K562 (cell line): ENCODE data around the gene ATP2A2. TPM values are rescaled to one million over a fixed set of nuclear protein-coding genes. Genes with fewer than 3 reads are reported as not detected.

ENCODE experiments used
- ATAC-seq: fragments of 200-7000 bp; cut with Tn5 transposase; 3 replicates; pipeline ENCODE4 v1.9.1; 2020; ENCODE audit warnings: moderate library complexity
- BruUV-seq: library from RNA; stranded (reverse); fragments of 400-500 nt; replicated peaks from 2 replicates; lab custom pipeline; 2021; lab: Mats Ljungman, UMichigan
- CTCF ChIA-PET: fragments of 300-600 bp; formaldehyde crosslinking; extraction: SDS; loops from one replicate; lab custom pipeline; 2021; ENCODE audit warnings: low intra/inter-chr PET ratio; lab: Yijun Ruan, JAX
- POLR2A ChIA-PET: fragments of 300-600, 350-650 bp; sonication (Branson Sonifier 250); formaldehyde crosslinking; extraction: SDS; loops from one replicate; lab custom pipeline; 2021; ENCODE audit warnings: antibody characterized with exemption, inconsistent platforms; lab: Yijun Ruan, JAX
- DNase-seq, 4 experiments: peaks; one replicate each; pipeline versions ENCODE4 v3.0.0 to v3.0.0-alpha.2; 2011 to 2018; ENCODE audit warnings: low spot score in 3 of 4, mixed read lengths in 3 of 4; ENCODE audit errors: extremely low read depth in 1 of 4
- FAIRE-seq: peaks from 2 replicates; lab custom pipeline; 2011; peaks lifted over from hg19 to GRCh38; lab: Jason Lieb, UNC
- H2AFZ ChIP-seq: 2 replicates; pipeline ENCODE4 v1.6.0; 2011; ENCODE audit warnings: low read depth, low read length, control low read depth, inconsistent platforms
- H3K27ac ChIP-seq: fragments of 200-600 bp; 3 replicates; pipeline ENCODE4 v1.8.0; 2011; ENCODE audit warnings: low read depth, mild to moderate bottlenecking, control low read depth, inconsistent platforms, low read length, moderate library complexity, mixed read lengths; ENCODE audit errors: extremely low read depth
- H3K27me3 ChIP-seq, 2 experiments: fragments of 300-600 bp in 1 of 2; 2 replicates in 1 of 2; 3 replicates in 1 of 2; pipeline versions ENCODE4 v1.6.0 to v1.8.0; 2011; ENCODE audit warnings: inconsistent platforms in 2 of 2, low read length in 2 of 2, mild to moderate bottlenecking in 1 of 2, mixed read lengths in 1 of 2, moderate library complexity in 1 of 2; ENCODE audit not compliant: control insufficient read depth in 2 of 2, insufficient read depth in 2 of 2
- H3K36me3 ChIP-seq: fragments of 300-600 bp; 3 replicates; pipeline ENCODE4 v1.8.0; 2011; ENCODE audit warnings: mild to moderate bottlenecking, low read length, inconsistent platforms; ENCODE audit not compliant: control insufficient read depth, insufficient read depth
- H3K4me1 ChIP-seq, 2 experiments: fragments of 200-600 bp in 1 of 2; replicated peaks in 1 of 2; 2 replicates in 1 of 2; 3 replicates in 1 of 2; pipeline versions ENCODE4 v1.5.1 to v1.8.0; 2011; ENCODE audit warnings: inconsistent platforms in 2 of 2, low read length in 2 of 2, mild to moderate bottlenecking in 1 of 2, mixed read lengths in 1 of 2, moderate library complexity in 1 of 2; ENCODE audit not compliant: control insufficient read depth in 2 of 2, insufficient read depth in 2 of 2
- H3K4me2 ChIP-seq: 2 replicates; pipeline ENCODE4 v1.6.1; 2011; ENCODE audit warnings: low read length, control low read depth, inconsistent platforms, mixed read lengths; ENCODE audit not compliant: insufficient read depth
- H3K4me3 ChIP-seq: fragments of 200-600 bp; sonication (generic), shearing (Covaris generic); 2 replicates; pipeline ENCODE4 v1.5.1; 2016; ENCODE audit warnings: control low read depth, inconsistent platforms
- H3K79me2 ChIP-seq: fragments of 200-600 bp; 3 replicates; pipeline ENCODE4 v1.8.0; 2011; ENCODE audit warnings: low read length, inconsistent platforms; ENCODE audit not compliant: control insufficient read depth, insufficient read depth
- H3K9ac ChIP-seq, 2 experiments: 2 replicates each; pipeline versions ENCODE4 v1.6.0 to v1.6.1; 2011; ENCODE audit warnings: low read depth in 2 of 2, low read length in 2 of 2, control low read depth in 1 of 2, inconsistent platforms in 1 of 2, mild to moderate bottlenecking in 1 of 2, mixed read lengths in 1 of 2; ENCODE audit not compliant: insufficient read depth in 1 of 2
- H3K9me1 ChIP-seq: one replicate; pipeline ENCODE4 v1.6.0; 2011; ENCODE audit warnings: inconsistent platforms, mild to moderate bottlenecking, low read length, moderate library complexity; ENCODE audit not compliant: control insufficient read depth, insufficient read depth
- H3K9me3 ChIP-seq: replicated peaks from 2 replicates; pipeline ENCODE4 v1.5.1; 2011; ENCODE audit warnings: low read depth, low read length, inconsistent platforms; ENCODE audit not compliant: control insufficient read depth, insufficient read depth
- H4K20me1 ChIP-seq: replicated peaks from 2 replicates; pipeline ENCODE4 v1.6.1; 2011; ENCODE audit warnings: low read length, inconsistent platforms, mixed read lengths; ENCODE audit not compliant: control insufficient read depth, insufficient read depth
- CEBPZ ChIP-seq: fragments of 150-350 bp; IDR thresholded peaks from 2 replicates; pipeline ENCODE4 v1.6.1; 2014; ENCODE audit warnings: low read depth, mild to moderate bottlenecking, low read length, borderline replicate concordance
- HDAC3 ChIP-seq: fragments of 450-650 bp; IDR thresholded peaks from 2 replicates; pipeline ENCODE4 v1.6.1; 2018; ENCODE audit warnings: borderline replicate concordance, mild to moderate bottlenecking, moderate library complexity; ENCODE audit not compliant: partially characterized antibody
- MAFG ChIP-seq: fragments of 450-650 bp; conservative IDR thresholded peaks from 2 replicates; pipeline ENCODE4 v1.6.1; 2016; ENCODE audit warnings: missing genetic modification characterization, missing compliant biosample characterization
- NCOA4 ChIP-seq: fragments of 450-650 bp; IDR thresholded peaks from 2 replicates; pipeline ENCODE4 v1.6.1; 2018; ENCODE audit warnings: mild to moderate bottlenecking; ENCODE audit not compliant: partially characterized antibody
- POLR2G ChIP-seq: fragments of 200-400 bp; formaldehyde crosslinking; IDR thresholded peaks from 2 replicates; pipeline ENCODE4 v1.6.1; 2017; ENCODE audit warnings: low read depth, mild to moderate bottlenecking, antibody characterized with exemption, low read length, moderate library complexity
- RNF219 ChIP-seq: fragments of 250-450 bp; sonication (Bioruptor Pico); IDR thresholded peaks from 2 replicates; pipeline ENCODE4 v1.5.0; 2022; ENCODE audit warnings: mild to moderate bottlenecking
- RUNX1 ChIP-seq: sonication (generic); IDR thresholded peaks from 2 replicates; pipeline ENCODE4 v1.6.1; 2016; ENCODE audit warnings: antibody characterized with exemption, low read depth
- STAT6 ChIP-seq: sonication (generic); formaldehyde crosslinking; IDR thresholded peaks from 2 replicates; pipeline ENCODE4 v1.8.1; 2023; ENCODE audit warnings: mild to moderate bottlenecking, missing genetic modification reagents
- TAF9B ChIP-seq: fragments of 450-650 bp; IDR thresholded peaks from 2 replicates; pipeline ENCODE4 v1.6.1; 2018; ENCODE audit warnings: mild to moderate bottlenecking; ENCODE audit not compliant: partially characterized antibody
- ZBTB1 ChIP-seq: sonication (generic); formaldehyde crosslinking; IDR thresholded peaks from 2 replicates; pipeline ENCODE4 v1.8.1; 2023; ENCODE audit warnings: missing genetic modification reagents, low read depth, mild to moderate bottlenecking, borderline replicate concordance
- ZFX ChIP-seq: sonication (generic); formaldehyde crosslinking; IDR thresholded peaks from 2 replicates; pipeline ENCODE4 v1.8.0; 2022; ENCODE audit warnings: mild to moderate bottlenecking, missing genetic modification reagents, moderate library complexity
- ZNF212 ChIP-seq: fragments of 450-650 bp; formaldehyde crosslinking; IDR thresholded peaks from 2 replicates; pipeline ENCODE4 v1.4.0; 2020; ENCODE audit warnings: mild to moderate bottlenecking
- ZNF311 ChIP-seq: fragments of 250-450 bp; sonication (Bioruptor Pico); IDR thresholded peaks from 2 replicates; pipeline ENCODE4 v1.4.0; 2020; ENCODE audit warnings: mild to moderate bottlenecking, moderate library complexity
- ZNF766 ChIP-seq: fragments of 200-800 bp; sonication (Bioruptor generic); conservative IDR thresholded peaks from 2 replicates; pipeline ENCODE4 v1.6.1; 2016; ENCODE audit warnings: missing genetic modification characterization, missing compliant biosample characterization
- WGBS: fragments of 100-300 bp; shearing (Covaris generic); methylation state at CpG from one replicate; pipeline ENCODE4 v1.1.6; 2016; ENCODE audit warnings: low coverage, mixed read lengths; ENCODE audit not compliant: insufficient coverage; ENCODE audit errors: missing lambda C conversion rate; 5-methylcytosine and 5-hydroxymethylcytosine counted together
- in situ Hi-C: fragments of 300-500 bp; cut with MboI; formaldehyde crosslinking; loops from 4 replicates; pipeline ENCODE4 v1.15.0; 2018; ENCODE audit warnings: inconsistent platforms, mixed read lengths
- intact Hi-C: fragments of 100-400 bp; cut with micrococcal nuclease; formaldehyde crosslinking; loops from 2 replicates; pipeline ENCODE4 v1.14.2; 2022
- polyA plus RNA-seq, 8 experiments: library from polyadenylated mRNA; depleted of rRNA in 4 of 8; stranded (reverse) in 5 of 8; unstranded in 3 of 8; fragments of >200 nt; fragmentation: Nextera tagmentation in 2 of 8; fragmentation: Illumina TruSeq in 1 of 8; extraction: Ambion mirVana in 2 of 8; extraction: Trizol in 1 of 8; gene quantifications; 2 replicates each; pipeline versions ENCODE4 v1.2.1 to v1.2.3, GENCODE V29; 2011 to 2014; ENCODE audit warnings: inconsistent platforms in 1 of 8, missing spikeins in 1 of 8
- total RNA-seq, 7 experiments: library from RNA; depleted of rRNA in 6 of 7; stranded (reverse); fragments of >200 nt in 6 of 7; fragmentation: Illumina TruSeq in 2 of 7; extraction: Trizol in 2 of 7; gene quantifications; 2 replicates each; pipeline versions ENCODE4 v1.2.1 to v1.2.3, GENCODE V29; 2011 to 2021; ENCODE audit warnings: low replicate concordance in 1 of 7

ATP2A2 gene
- total and polyA plus RNA-seq, 9 of the 15 experiments (the other 6 are each of a cell fraction or from before 2014, with no cell fraction given) = 5.2 to 205 (median 51.6) TPM

GRCh38 chr12:110246636-110247339, 34.3 kb upstream of the ATP2A2 start:
- BruUV-seq = no TSS peak
- Histone ChIP-seq H3K9me1 (no peaks in the 10 kb centered on the region), H3K9ac (no peak overlapping the region), H3K4me2 (no peak overlapping the region), H2AFZ (no peak overlapping the region), H3K4me3 (no peak overlapping the region), H3K36me3 (no peaks in the 10 kb centered on the region), H3K4me1 (peaks cover 5 to 6% of the 10 kb centered on the region in 2 experiments; a peak in 3 of 5 replicates), H3K9me3 (no peaks in the 10 kb centered on the region), H3K27ac (no peak overlapping the region), H3K79me2 (no peaks in the 10 kb centered on the region), H4K20me1 (no peaks in the 10 kb centered on the region), H3K27me3 (no peaks in the 10 kb centered on the region; a peak in 1 of 5 replicates)
- ATAC-seq (no peak), FAIRE-seq (no peak), DNase-seq (no peak)
- ChIA-PET POLR2A (no interaction called here), CTCF (no interaction called here)
- WGBS = 57% methylated on average over 4 of the region's 4 CpGs
- intact Hi-C loops = no loop called here
- in situ Hi-C loops = no loop called here
- TF ChIP-seq ZBTB1 (CRISPR knock-in tag) (no peak), TAF9B (no peak), NCOA4 (no peak), RUNX1 (no peak), ZFX (no peak), ZNF212 (CRISPR knock-in tag) (no peak), CEBPZ (no peak), ZNF766 (CRISPR knock-in tag) (no peak), ZNF311 (CRISPR knock-in tag) (no peak), HDAC3 (no peak), POLR2G (no peak), MAFG (tag) (no peak), STAT6 (CRISPR knock-in tag) (no peak), RNF219 (no peak)
